Sigmoid colon (tissue), 4 donors: Measurements from ENCODE around the gene CSF3.

ENCODE experiments used
- CTCF ChIP-seq, 4 experiments: fragments of 450-650 bp in 3 of 4; fragments of 200-600 bp in 1 of 4; IDR thresholded peaks; one replicate each; pipeline ENCODE4 v1.5.1; 2016 to 2019; ENCODE audit warnings: antibody characterized with exemption in 4 of 4, mild to moderate bottlenecking in 3 of 4, moderate library complexity in 2 of 4
- EP300 ChIP-seq, 4 donors: sonication (generic); formaldehyde crosslinking; IDR thresholded peaks; one replicate each; pipeline ENCODE4 v1.6.1; 2017; ENCODE audit warnings: antibody characterized with exemption in 4 of 4

GRCh38 chr17:39995438-39995837, 19.8 kb upstream of the CSF3 start:
- TF ChIP-seq EP300 (IDR thresholded peaks at IDR 0.05) (no peak), CTCF (IDR thresholded peaks at IDR 0.05) (no peak)
